HFFc6 (cell line): Measurements from ENCODE around the gene ARL6IP5. TPM values are rescaled to one million over a fixed set of nuclear protein-coding genes. Genes with fewer than 3 reads are reported as not detected.

Experiments
- DNase-seq: peaks from one replicate; pipeline ENCODE4 v3.0.0-alpha.2; 2018
- H3K27ac Mint-ChIP-seq: 2 replicates; pipeline ENCODE4 v1.8.0; 2020; ENCODE audit warnings: mild to moderate bottlenecking, mixed read lengths
- H3K27me3 Mint-ChIP-seq: 2 replicates; pipeline ENCODE4 v1.8.0; 2021; ENCODE audit warnings: mild to moderate bottlenecking, moderate library complexity, mixed read lengths; ENCODE audit not compliant: insufficient read depth
- H3K36me3 Mint-ChIP-seq: 2 replicates; pipeline ENCODE4 v1.8.0; 2021; ENCODE audit warnings: low read depth, mixed read lengths
- H3K4me1 Mint-ChIP-seq: 2 replicates; pipeline ENCODE4 v1.8.0; 2020; ENCODE audit warnings: low read depth, mixed read lengths
- H3K4me3 Mint-ChIP-seq: 2 replicates; pipeline ENCODE4 v1.8.0; 2020; ENCODE audit warnings: mild to moderate bottlenecking, moderate library complexity, mixed read lengths
- H3K9me3 Mint-ChIP-seq: 2 replicates; pipeline ENCODE4 v1.8.0; 2020; ENCODE audit warnings: mild to moderate bottlenecking, mixed read lengths
- total RNA-seq, 6 experiments: library from RNA; stranded (reverse); fragmentation: NEBNext Ultra II Directional; extraction: Animal tissue kit (Norgen Biotek cat#: 25700); gene quantifications; 2 replicates in 1 of 6; 3 replicates in 5 of 6; pipeline ENCODE4 v1.2.3, GENCODE V29; 2021
- TF ChIP-seq, protein P1 (sequence below): fragments of 200-600 bp; sonication (generic); IDR thresholded peaks from 2 replicates; pipeline ENCODE4 v1.5.0; 2021; ENCODE audit warnings: antibody characterized with exemption, mild to moderate bottlenecking

The ARL6IP5 gene
- total RNA-seq, 6 experiments from 2014 or later = 108 to 132 (median 119) TPM

DNA sequence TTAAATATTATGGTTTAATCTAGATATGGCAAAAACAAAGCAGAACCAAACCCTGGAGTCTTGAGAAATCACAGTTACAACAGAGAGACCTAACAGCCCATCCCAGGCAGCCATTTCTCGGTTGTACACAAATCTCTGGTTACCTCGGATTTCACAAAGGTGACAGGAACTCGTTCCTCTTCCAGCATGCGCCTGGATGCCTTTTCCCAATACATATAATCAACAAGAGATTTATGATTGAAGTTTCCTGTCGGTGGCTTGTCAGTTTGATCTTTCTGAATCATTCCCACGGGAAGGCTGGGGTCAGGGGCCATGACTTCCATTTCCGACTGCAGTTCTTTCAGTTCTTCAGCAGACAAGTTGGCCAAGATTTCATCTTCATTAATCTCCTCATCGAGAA lies 37.2 kb downstream of the ARL6IP5 start:
- TF ChIP-seq, protein P1, sequence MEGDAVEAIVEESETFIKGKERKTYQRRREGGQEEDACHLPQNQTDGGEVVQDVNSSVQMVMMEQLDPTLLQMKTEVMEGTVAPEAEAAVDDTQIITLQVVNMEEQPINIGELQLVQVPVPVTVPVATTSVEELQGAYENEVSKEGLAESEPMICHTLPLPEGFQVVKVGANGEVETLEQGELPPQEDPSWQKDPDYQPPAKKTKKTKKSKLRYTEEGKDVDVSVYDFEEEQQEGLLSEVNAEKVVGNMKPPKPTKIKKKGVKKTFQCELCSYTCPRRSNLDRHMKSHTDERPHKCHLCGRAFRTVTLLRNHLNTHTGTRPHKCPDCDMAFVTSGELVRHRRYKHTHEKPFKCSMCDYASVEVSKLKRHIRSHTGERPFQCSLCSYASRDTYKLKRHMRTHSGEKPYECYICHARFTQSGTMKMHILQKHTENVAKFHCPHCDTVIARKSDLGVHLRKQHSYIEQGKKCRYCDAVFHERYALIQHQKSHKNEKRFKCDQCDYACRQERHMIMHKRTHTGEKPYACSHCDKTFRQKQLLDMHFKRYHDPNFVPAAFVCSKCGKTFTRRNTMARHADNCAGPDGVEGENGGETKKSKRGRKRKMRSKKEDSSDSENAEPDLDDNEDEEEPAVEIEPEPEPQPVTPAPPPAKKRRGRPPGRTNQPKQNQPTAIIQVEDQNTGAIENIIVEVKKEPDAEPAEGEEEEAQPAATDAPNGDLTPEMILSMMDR = no peak
- peaks cover 23% of the 10 kb centered on the region for H3K27me3 Mint-ChIP-seq
- no peaks in the 10 kb centered on the region for H3K36me3 Mint-ChIP-seq
- H3K27ac Mint-ChIP-seq = no peak overlapping the region
- no peak overlapping the region for H3K4me3 Mint-ChIP-seq
- no peaks in the 10 kb centered on the region; the same call in 1 of the 2 replicates for H3K4me1 Mint-ChIP-seq
- no peaks in the 10 kb centered on the region for H3K9me3 Mint-ChIP-seq
- no peak for DNase-seq

DNA sequence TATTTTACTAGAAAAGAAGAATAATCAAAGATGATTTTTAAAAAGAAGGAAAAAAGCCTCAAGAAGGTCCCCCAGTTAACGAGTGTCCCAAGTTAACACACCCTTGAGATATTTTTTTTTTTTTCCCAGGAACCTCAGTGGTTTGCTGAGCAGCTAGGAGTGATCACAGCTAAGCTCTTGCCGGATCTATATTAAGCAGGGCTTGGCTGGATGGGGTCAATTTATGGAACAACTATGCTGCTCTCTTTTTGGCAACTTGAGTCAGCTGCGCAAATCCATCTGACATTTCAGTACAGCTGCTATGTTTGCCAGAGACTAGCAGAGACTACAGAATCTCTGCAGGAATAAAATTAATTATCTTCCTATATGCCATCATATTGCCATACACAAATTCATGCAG lies 37.7 kb downstream of the ARL6IP5 start, which contains the start of gene LMOD3:
Gene LMOD3 (minus strand): TSS at position 193 of the 400 bp plus-strand sequence. CDS start 209 bp downstream, outside the sequence.
- no peak for DNase-seq
- Mint-ChIP-seq H3K27ac (no peak within 1 kb of the TSS), H3K4me3 (no peak within 1 kb of the TSS), H3K27me3 (peaks cover 25% of the 10 kb centered on the region), H3K9me3 (no peaks in the 10 kb centered on the region), H3K36me3 (no peaks in the 10 kb centered on the region), H3K4me1 (no peaks in the 10 kb centered on the region; the same call in 1 of the 2 replicates)
- TF ChIP-seq, protein P1 = no peak

DNA sequence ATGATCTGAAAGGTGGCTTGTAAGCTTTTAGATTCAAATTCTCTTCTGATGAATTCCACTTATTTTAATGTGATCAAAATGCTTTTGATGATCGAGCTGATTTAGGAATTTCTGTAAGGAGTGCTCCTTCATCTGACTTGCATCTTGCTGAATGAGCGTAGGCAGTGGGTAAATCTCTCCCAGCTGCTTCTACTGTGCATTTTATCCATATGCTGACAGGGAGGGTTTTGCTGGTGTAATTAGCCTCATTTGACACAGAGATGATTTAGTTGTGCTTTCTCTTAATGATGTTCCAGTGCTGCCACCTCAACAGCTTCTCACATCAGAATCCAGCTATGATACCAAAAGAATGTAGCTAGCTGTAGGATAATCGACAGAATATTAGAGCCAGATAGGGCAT lies 41.5 kb downstream of the ARL6IP5 start:
- Mint-ChIP-seq H3K27ac (no peak overlapping the region), H3K27me3 (peaks cover 21% of the 10 kb centered on the region), H3K4me1 (no peaks in the 10 kb centered on the region; the same call in 1 of the 2 replicates), H3K4me3 (no peak overlapping the region), H3K9me3 (no peaks in the 10 kb centered on the region), H3K36me3 (no peaks in the 10 kb centered on the region)
- DNase-seq = no peak
- TF ChIP-seq, protein P1 = no peak

DNA sequence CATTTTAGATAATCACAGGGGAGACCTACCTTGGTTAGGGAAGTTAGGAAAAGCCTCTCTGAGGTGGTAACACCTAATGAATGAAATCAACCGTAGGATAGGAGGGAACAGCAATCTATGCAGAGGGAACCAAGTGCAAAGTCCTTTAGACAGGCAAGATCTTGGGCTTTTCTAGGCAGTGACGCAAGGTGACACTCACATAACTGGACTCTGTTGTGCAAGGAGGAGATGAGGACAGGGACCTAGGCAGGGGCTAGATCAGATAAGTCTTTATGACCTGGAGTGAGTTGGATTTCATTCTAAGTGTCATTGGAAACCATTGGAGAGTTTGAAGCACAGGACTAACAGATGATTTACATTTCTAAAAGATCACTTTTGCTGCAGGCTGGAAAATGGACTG lies 42.3 kb downstream of the ARL6IP5 start:
- Mint-ChIP-seq H3K4me1 (no peaks in the 10 kb centered on the region; the same call in 1 of the 2 replicates), H3K36me3 (no peaks in the 10 kb centered on the region), H3K27me3 (peaks cover 18% of the 10 kb centered on the region), H3K27ac (no peak overlapping the region), H3K4me3 (no peak overlapping the region), H3K9me3 (no peaks in the 10 kb centered on the region)
- TF ChIP-seq, protein P1 = no peak
- no peak for DNase-seq

DNA sequence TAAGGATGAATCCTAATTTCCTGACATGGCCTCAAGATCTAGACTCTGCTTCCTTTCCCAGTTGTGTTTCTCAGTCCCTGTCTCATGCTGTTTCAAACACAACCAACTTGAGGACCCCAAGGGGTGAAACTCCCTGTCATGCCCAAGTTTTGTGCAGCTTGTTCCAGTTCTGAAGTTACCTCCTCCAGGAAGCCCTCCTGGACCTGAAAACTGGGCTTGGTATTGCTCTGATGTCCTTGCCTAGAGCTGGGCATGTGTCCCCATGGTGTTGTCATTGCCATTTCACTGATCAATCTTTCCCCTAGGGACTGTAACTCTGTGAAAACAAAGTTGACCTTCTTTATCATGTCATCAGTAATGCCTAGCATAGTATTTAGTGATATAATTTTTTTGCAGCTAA lies 43.8 kb downstream of the ARL6IP5 start:
- Mint-ChIP-seq H3K4me3 (no peak overlapping the region), H3K27ac (no peak overlapping the region), H3K27me3 (peaks cover 19% of the 10 kb centered on the region), H3K9me3 (no peaks in the 10 kb centered on the region), H3K4me1 (no peaks in the 10 kb centered on the region), H3K36me3 (no peaks in the 10 kb centered on the region)
- TF ChIP-seq, protein P1 = no peak
- no peak for DNase-seq

DNA sequence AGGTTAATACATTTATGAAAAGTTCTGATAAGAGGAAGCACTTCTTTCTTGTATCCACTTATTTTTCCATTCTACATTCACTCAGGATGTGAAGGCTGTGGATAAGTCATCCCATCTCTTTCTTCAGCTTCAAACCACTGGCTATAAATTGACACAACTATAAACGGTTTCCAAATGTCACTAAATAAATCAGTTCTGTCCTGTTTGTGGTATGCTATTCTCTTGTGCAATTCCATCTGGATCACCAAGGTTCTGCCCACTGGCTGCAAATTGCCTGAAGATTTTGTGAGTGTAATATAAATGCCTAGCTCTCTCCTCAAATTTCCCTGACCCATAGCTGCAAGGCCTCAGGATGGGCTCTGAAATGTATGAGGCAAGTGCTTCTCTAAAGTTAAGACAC lies 44.8 kb downstream of the ARL6IP5 start:
- H3K9me3 Mint-ChIP-seq = no peaks in the 10 kb centered on the region
- H3K4me1 Mint-ChIP-seq = no peaks in the 10 kb centered on the region
- H3K27me3 Mint-ChIP-seq = peaks cover 19% of the 10 kb centered on the region
- no peak for DNase-seq
- H3K36me3 Mint-ChIP-seq = no peaks in the 10 kb centered on the region
- TF ChIP-seq, protein P1 = no peak
- H3K27ac Mint-ChIP-seq = no peak overlapping the region
- H3K4me3 Mint-ChIP-seq = no peak overlapping the region
